GM21529 (cell line): ENCODE data around the gene ZBTB7C.

Experiments used
- ATAC-seq: cut with Tn5 transposase; IDR thresholded peaks from one replicate; pipeline ENCODE4 v1.9.1; 2021; ENCODE audit not compliant: unreplicated experiment

Gene ZBTB7C

DNA sequence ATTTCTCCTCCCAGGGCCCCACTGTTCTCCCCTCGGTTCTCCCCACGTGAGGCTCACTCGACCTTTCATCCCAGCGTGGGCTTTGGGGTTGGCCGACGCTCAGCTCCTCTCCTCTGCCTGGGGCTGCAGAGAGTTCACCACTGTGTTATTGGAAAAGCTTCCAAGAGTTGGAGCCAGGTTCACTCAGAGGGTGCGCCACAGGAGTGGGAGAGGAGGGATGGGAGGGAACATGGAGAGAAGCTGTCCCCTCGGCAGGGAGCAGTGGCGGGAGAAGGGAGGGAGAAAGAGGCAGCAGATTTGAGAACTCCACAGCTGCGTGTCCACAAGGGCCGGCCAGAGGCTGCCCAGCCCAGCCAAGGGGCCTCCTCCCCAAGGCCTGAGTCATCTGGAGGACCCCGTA lies 281.6 kb downstream of the ZBTB7C start:
- no peak for ATAC-seq

DNA sequence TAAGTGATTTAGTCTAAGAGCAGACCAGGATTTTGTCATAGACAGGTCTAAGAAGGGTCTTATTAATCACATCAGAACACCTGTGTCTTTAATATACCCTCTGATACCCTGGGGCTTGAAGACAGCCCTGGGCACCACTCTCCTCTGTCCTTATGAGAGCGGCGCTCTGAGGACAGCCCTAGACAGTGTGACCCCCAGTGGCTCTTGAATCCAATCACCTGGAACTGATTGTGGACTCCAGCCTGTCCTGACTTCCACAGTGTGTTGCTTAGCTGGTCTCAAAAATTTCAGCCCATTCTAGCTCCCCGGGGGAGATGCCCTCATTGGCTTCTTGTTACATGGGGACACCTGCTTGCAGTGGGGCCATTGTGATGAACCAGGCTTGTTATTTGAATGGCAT lies 282.9 kb downstream of the ZBTB7C start:
- ATAC-seq: no peak

- no peak for ATAC-seq
Measured at GRCh38 chr18:48125724-48126123, 283.5 kb downstream of the ZBTB7C start.

- ATAC-seq: peak; percentile 80
Measured at GRCh38 chr18:48124857-48125626, 284.1 kb downstream of the ZBTB7C start.

GRCh38 chr18:48123941-48124340 lies 285.2 kb downstream of the ZBTB7C start:
- ATAC-seq: no peak

- no peak for ATAC-seq
Measured at GRCh38 chr18:48123324-48123723, 285.9 kb downstream of the ZBTB7C start.

- ATAC-seq: no peak
Measured at GRCh38 chr18:48122816-48123215, 286.4 kb downstream of the ZBTB7C start.

DNA sequence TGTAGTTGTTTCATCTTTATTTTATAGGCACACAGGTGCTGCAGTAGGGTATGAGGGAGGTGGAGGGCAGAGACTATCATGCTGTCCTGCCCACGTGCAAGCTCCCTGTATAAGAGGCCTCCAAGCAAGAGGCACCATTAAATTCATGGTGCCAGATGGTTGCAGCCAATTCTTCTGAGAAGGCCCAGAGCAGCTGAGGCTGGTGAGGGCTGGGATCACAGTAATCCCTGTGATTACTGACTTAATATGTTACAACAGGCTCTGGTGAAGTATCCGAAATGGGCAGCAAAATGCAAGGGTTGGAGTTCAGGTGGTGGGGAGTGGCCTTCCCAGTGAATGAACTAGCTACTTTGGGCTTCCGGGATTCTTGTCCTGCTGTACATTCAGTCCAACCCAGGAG lies 286.8 kb downstream of the ZBTB7C start:
- ATAC-seq: no peak

GRCh38 chr18:48121752-48122151 lies 287.4 kb downstream of the ZBTB7C start:
- ATAC-seq: no peak

- no peak for ATAC-seq
Measured at GRCh38 chr18:48119204-48119603, 290.0 kb downstream of the ZBTB7C start.

GRCh38 chr18:48116873-48117630 lies 292.1 kb downstream of the ZBTB7C start:
- no peak for ATAC-seq

GRCh38 chr18:48116017-48116416 lies 293.2 kb downstream of the ZBTB7C start:
- ATAC-seq: no peak

DNA sequence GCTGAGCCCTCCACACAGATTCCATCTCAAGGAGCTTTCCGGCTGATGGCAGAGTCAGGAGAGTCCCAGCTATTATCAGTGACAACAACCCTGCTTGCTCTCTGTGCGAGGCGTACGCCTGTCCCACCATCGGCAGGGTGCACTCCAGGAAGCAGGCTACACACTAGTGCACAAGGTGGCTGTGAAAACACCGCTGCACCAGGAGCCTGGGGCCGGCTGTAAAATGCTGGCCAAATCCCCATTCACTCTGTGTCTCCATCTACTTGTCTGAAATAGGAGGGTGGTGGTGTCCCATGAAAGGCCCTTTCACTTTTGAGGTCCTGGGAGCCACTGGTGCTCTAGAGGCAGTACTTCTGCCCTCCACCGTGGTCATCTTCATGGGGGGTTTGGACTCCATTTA lies 295.5 kb downstream of the ZBTB7C start:
- ATAC-seq: no peak

DNA sequence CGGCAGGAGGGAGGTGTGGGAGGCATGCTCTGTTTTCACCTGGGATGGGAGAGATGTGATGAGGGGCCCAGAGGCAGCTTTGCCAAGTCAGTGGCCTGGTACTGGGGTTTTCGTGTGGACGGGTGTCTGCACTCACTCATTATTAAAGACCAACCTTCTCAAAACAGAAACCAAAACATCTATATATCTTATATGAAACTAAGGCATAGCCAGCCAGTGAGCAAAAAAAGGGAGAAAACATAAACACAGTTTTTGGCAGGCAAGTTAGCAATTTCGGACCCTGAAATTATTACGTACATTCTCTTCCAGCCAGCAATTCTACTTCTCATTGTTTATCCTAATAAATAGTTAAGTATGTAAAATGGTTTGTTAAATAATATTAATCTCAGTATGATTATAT lies 297.6 kb downstream of the ZBTB7C start:
- no peak for ATAC-seq

GRCh38 chr18:48110797-48111196 lies 298.4 kb downstream of the ZBTB7C start:
- no peak for ATAC-seq

GRCh38 chr18:48109961-48110493 lies 299.2 kb downstream of the ZBTB7C start:
- no peak for ATAC-seq

- no peak for ATAC-seq
Measured at GRCh38 chr18:48108136-48108535, 301.0 kb downstream of the ZBTB7C start.

- no peak for ATAC-seq
Measured at GRCh38 chr18:48106976-48107781, 302.0 kb downstream of the ZBTB7C start.

DNA sequence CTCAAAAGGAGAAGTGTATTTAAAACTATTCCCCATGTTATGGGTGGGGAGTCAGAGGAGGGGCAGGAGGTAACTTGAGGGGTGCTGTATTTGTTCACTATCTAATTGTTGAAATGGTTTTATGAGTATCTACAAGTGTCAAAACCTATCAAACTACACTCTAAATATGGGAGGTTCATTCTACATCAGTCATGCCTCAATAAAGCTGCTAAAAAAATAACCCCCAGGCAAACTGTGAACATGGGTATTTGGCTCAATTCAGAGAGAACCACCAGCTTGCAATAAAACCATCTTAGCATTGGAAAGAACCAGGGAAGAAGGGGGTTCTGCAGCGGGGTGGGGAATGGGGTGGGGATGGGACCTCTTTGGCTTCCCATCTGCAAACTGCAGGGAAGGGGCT lies 302.7 kb downstream of the ZBTB7C start:
- ATAC-seq: no peak

GRCh38 chr18:48105317-48105716 lies 303.9 kb downstream of the ZBTB7C start:
- no peak for ATAC-seq

GRCh38 chr18:48104705-48105104 lies 304.5 kb downstream of the ZBTB7C start:
- ATAC-seq: no peak
